Thyroid gland (tissue), 4 donors: ENCODE data around the gene TGM2. TPM values are rescaled to one million over a fixed set of nuclear protein-coding genes. Genes with fewer than 3 reads are reported as not detected.

Experiments
- DNase-seq, 2 donors: peaks; one replicate each; pipeline ENCODE4 v3.0.0-alpha.2; 2019
- H3K27ac ChIP-seq, 3 donors: fragments of 200-600 bp; sonication (generic); 1 replicate in 2 of 3; 2 replicates in 1 of 3; pipeline ENCODE4 v1.5.1; 2016 to 2019; ENCODE audit warnings: mild to moderate bottlenecking in 1 of 3, moderate library complexity in 1 of 3
- H3K27me3 ChIP-seq: fragments of 200-600 bp; sonication (generic); one replicate; pipeline ENCODE4 v1.5.1; 2019
- H3K36me3 ChIP-seq, 2 donors: fragments of 200-600 bp; sonication (generic); one replicate each; pipeline ENCODE4 v1.5.1; 2016 to 2019
- H3K4me1 ChIP-seq, 2 donors: fragments of 200-600 bp; sonication (generic); one replicate each; pipeline ENCODE4 v1.5.1; 2017 to 2019
- H3K4me3 ChIP-seq, 3 donors: fragments of 200-600 bp; sonication (generic); replicated peaks in 1 of 3; 1 replicate in 2 of 3; 2 replicates in 1 of 3; pipeline ENCODE4 v1.5.1; 2016; ENCODE audit warnings: mild to moderate bottlenecking in 1 of 3
- H3K9me3 ChIP-seq: fragments of 200-600 bp; sonication (generic); one replicate; pipeline ENCODE4 v1.5.1; 2017
- POLR2A ChIP-seq, 2 donors: fragments of 450-650 bp; IDR thresholded peaks; one replicate each; pipeline ENCODE4 v1.6.1; 2017; ENCODE audit warnings: antibody characterized with exemption in 2 of 2, mild to moderate bottlenecking in 2 of 2, moderate library complexity in 1 of 2
- WGBS, 2 donors: methylation state at CpG; one replicate each; pipeline ENCODE4 v1.1.5; 2017; 5-methylcytosine and 5-hydroxymethylcytosine counted together
- intact Hi-C: fragments of 100-400 bp; cut with DNase I; formaldehyde crosslinking; loops from one replicate; pipeline ENCODE4 v1.15.1; 2023
- total RNA-seq, 4 donors: library from RNA; depleted of rRNA; stranded (reverse); fragments of >200 nt; gene quantifications; one replicate each; pipeline ENCODE4 v1.2.3, GENCODE V29; 2016
- TF ChIP-seq, protein P1 (sequence below), 6 experiments: fragments of 200-600 bp in 3 of 6; fragments of 450-650 bp in 3 of 6; sonication (generic) in 3 of 6; IDR thresholded peaks; one replicate each; pipeline ENCODE4 v1.5.1; 2016 to 2019; ENCODE audit warnings: antibody characterized with exemption in 6 of 6, mild to moderate bottlenecking in 2 of 6, inconsistent platforms in 1 of 6, moderate library complexity in 1 of 6

TGM2 gene
- total RNA-seq, 4 donors from 2014 or later = 16.9 to 133 (median 18.4) TPM

DNA sequence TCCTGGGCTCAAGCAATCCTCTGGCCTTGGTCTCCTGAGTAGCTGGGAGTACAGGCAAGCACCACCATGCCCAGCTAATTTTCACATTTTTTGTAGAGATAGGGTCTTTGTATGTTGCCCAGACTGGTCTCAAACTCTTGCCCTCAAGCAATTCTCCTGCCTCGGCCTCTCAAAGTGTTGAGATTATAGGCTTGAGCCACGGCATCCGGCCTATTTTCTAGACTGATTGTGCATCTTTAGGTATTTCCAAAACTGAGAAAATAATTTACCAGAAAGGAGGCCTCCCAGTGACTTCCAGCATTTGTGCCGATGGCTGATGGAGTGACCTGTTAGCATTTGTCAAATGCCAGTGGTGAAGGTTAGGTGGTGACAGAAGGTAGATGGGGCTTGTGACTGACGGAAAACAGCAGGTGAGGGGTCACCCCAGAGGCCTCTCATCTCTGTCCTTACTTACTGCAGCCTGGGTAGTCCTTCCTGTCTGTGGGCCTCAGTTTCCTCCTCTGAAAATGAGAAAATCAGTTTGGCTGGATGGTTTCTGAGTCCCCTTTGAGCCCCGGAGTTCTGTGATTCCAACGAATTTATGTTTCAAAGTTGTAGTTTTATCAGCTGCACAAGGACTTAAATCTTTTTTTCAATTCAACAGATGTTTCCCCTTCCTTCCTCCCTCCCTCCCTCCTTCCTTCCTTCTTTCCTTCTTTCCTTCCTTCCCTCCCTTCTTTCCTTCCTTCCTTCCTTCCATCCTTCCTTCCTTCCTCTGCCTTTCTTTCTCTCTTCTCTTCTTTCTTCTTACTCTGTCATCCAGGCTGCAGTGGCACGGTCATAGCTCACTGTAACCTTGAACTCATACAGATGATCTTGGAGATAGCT is 53.5 kb downstream of the TGM2 start:
- intact Hi-C loops = no loop called here
- Histone ChIP-seq H3K4me3 (no peak overlapping the region), H3K36me3 (no peaks in the 10 kb centered on the region), H3K9me3 (no peaks in the 10 kb centered on the region), H3K4me1 (peaks cover 0 to 18% of the 10 kb centered on the region in 2 donors), H3K27me3 (no peaks in the 10 kb centered on the region), H3K27ac (no peak overlapping the region)
- DNase-seq = no peak
- TF ChIP-seq POLR2A (IDR thresholded peaks at IDR 0.05) = no peak
- TF ChIP-seq, protein P1, sequence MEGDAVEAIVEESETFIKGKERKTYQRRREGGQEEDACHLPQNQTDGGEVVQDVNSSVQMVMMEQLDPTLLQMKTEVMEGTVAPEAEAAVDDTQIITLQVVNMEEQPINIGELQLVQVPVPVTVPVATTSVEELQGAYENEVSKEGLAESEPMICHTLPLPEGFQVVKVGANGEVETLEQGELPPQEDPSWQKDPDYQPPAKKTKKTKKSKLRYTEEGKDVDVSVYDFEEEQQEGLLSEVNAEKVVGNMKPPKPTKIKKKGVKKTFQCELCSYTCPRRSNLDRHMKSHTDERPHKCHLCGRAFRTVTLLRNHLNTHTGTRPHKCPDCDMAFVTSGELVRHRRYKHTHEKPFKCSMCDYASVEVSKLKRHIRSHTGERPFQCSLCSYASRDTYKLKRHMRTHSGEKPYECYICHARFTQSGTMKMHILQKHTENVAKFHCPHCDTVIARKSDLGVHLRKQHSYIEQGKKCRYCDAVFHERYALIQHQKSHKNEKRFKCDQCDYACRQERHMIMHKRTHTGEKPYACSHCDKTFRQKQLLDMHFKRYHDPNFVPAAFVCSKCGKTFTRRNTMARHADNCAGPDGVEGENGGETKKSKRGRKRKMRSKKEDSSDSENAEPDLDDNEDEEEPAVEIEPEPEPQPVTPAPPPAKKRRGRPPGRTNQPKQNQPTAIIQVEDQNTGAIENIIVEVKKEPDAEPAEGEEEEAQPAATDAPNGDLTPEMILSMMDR (IDR thresholded peaks at IDR 0.05) = no peak
- WGBS, 2 donors = 91 to 93% methylated on average over 8 of the region's 8 CpGs

DNA sequence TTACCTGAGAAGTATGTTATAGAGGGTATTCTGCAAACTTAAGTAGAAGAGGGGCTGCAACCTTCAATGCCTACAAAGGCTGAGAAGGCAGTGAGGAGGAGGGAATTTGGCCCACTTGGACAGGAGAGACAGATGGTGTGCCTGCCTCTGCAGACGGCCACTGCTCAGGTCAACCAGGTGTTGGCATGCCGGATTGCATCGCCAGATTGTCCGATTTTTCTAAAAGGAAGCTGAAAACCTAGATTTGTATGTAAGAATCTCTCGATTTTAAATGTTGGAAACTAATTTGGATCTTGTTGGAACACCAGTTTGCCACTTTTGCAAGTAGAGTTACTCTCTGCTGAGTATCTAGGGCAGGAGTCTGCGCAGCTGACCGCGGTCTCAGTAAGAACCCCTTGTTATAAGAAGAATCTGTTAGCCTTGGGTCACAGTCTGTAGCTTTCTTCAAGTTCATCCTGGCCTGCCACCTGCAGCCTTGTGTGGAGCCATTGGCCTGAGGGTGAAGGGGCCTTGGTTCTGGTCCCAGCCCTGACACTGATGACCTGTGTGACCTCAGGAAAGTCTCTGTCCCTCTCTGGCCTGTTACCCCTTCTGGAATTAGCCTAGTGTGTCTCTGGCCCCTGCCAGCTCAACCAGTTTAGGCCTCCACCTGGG is 54.4 kb downstream of the TGM2 start:
- TF ChIP-seq, protein P1 (IDR thresholded peaks at IDR 0.05) = no peak
- no peak for TF ChIP-seq POLR2A (IDR thresholded peaks at IDR 0.05)
- Histone ChIP-seq H3K4me3 (no peak overlapping the region), H3K36me3 (no peaks in the 10 kb centered on the region), H3K27ac (no peak overlapping the region), H3K4me1 (peaks cover 0 to 18% of the 10 kb centered on the region in 2 donors), H3K27me3 (no peaks in the 10 kb centered on the region), H3K9me3 (no peaks in the 10 kb centered on the region)
- intact Hi-C loops = no loop called here
- no peak for DNase-seq
- WGBS, 2 donors = 93 to 95% methylated on average over 8 of the region's 8 CpGs

DNA sequence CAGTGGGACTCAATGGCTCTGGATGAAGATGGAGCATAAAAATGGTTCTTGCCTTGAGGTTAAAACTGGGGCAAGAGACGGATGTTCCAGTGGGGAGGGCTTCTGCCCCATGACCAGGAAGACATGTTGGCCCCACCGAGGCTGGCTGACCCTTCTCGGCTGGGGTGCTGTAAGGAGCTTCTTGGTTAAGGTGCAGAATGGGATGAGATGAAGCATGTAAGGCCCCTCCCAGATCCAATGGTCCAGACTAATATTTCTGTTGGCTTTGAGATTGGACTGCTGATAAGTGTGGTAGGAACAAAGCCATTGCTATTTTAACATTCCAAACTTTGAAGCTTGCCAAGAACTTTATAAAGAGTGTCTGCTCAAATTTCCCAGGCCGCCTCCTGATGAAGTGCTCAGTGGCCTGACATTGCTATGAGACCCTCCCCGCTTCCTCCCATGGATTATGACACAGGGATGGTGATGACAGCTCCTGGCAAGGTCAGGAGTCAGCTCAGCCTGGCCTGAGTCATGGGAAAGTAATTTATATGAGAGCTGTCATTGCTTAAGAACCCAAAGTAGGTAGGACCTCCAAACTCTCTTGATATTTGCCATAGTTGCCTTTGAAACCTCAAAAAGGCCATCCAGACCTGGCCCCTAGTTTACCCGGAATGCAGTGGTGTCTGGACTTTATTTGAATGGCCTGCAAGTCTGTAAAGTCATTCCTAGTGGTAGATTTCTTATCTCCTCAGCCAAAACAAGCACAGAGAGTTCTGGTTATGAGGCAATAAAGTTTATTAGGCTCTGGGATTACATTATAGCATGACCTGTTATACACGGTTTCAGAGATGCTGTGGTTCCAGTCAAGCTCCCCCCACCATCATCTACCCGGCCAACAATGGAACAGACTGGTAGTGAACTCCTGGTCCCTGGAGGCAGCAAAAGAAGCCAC is 55.2 kb downstream of the TGM2 start:
- Histone ChIP-seq H3K4me3 (no peak overlapping the region), H3K27me3 (no peaks in the 10 kb centered on the region), H3K4me1 (peaks cover 0 to 18% of the 10 kb centered on the region in 2 donors), H3K27ac (peak overlapping the region in 1 of 3 donors; percentile 12), H3K36me3 (no peaks in the 10 kb centered on the region), H3K9me3 (no peaks in the 10 kb centered on the region)
- TF ChIP-seq, protein P1 (IDR thresholded peaks at IDR 0.05) = no peak
- no peak for TF ChIP-seq POLR2A (IDR thresholded peaks at IDR 0.05)
- DNase-seq = peak; percentile 28 to 40
- 61 to 68% methylated on average over 8 of the region's 8 CpGs for WGBS, 2 donors
- intact Hi-C loops = no loop called here

DNA sequence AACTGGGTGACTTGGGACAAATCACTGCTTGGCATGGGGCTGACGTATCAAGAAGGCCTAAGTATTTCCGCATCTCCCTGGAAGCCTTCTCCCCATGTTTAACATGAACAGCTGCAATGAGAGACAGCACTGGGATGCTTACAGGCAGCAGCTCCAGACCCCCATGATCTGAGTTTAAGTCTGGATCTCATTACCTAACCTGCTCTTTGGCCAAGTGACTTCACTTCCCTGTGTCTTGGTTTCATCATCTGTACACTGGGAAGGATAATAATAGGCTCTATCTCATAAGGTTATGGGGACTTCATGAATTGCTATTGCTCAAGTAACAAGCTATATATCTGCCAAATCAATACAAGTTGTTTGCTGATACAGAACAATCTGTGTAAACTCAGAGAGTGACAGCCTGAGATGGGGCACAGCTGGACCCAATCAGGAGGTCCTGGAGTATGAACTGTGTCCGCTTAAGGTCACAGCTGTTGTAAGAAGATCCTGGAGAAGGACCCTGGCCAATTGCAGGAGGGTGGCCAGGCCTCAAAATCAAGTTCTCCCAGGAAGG is 56.0 kb downstream of the TGM2 start:
- no peak for DNase-seq
- intact Hi-C loops = no loop called here
- H3K4me3 ChIP-seq = no peak overlapping the region
- WGBS, 2 donors = 76 to 86% methylated on average over 3 of the region's 3 CpGs
- no peaks in the 10 kb centered on the region for H3K9me3 ChIP-seq
- H3K27me3 ChIP-seq = no peaks in the 10 kb centered on the region
- peak overlapping the region in 2 of 3 donors; percentile 8 to 19 for H3K27ac ChIP-seq
- H3K36me3 ChIP-seq = no peaks in the 10 kb centered on the region
- peaks cover 0 to 18% of the 10 kb centered on the region in 2 donors for H3K4me1 ChIP-seq
- no peak for TF ChIP-seq POLR2A (IDR thresholded peaks at IDR 0.05)
- TF ChIP-seq, protein P1 (IDR thresholded peaks at IDR 0.05) = no peak
